GM12874 (cell line): ENCODE measurements around the gene ATCAY.

Experiments
- CTCF ChIP-seq: IDR thresholded peaks from 2 replicates; pipeline ENCODE4 v1.5.1; 2011; ENCODE audit warnings: low read depth, mild to moderate bottlenecking, control low read depth, low read length, moderate library complexity; ENCODE audit not compliant: insufficient read depth

ATCAY gene

GRCh38 chr19:3849092-3849491 lies 31.4 kb upstream of the ATCAY start:
- TF ChIP-seq CTCF, result peak; percentile 42

GRCh38 chr19:3849787-3850186 lies 30.7 kb upstream of the ATCAY start:
- no peak for TF ChIP-seq CTCF

- no peak for TF ChIP-seq CTCF
These were observed 30.0 kb upstream of the ATCAY start for GRCh38 chr19:3850320-3850972.

GRCh38 chr19:3851254-3852176 lies 29.0 kb upstream of the ATCAY start:
- TF ChIP-seq CTCF, result no peak

GRCh38 chr19:3852177-3852511 lies 28.3 kb upstream of the ATCAY start:
- no peak for TF ChIP-seq CTCF

- peak; percentile 22; the same call in 1 of the 2 replicates for TF ChIP-seq CTCF
These were observed 27.8 kb upstream of the ATCAY start for GRCh38 chr19:3852614-3853254.

- no peak for TF ChIP-seq CTCF
These were observed 25.2 kb upstream of the ATCAY start for GRCh38 chr19:3855320-3855719.
